Measurements from ENCODE around the gene HOXD3. TPM values are rescaled to one million over a fixed set of nuclear protein-coding genes. Genes with fewer than 3 reads are reported as not detected.

HOXD3 gene
- total RNA-seq, 4 donors from 2014 or later = 10.5 to 11.7 (median 11.0) TPM

GRCh38 chr2:176117823-176118371 lies 39.2 kb upstream of the HOXD3 start:
- H3K27ac ChIP-seq = peak overlapping the region in 1 of 4 donors; percentile 16
- no peak for TF ChIP-seq POLR2A (IDR thresholded peaks at IDR 0.05)
- TF ChIP-seq, protein P1, sequence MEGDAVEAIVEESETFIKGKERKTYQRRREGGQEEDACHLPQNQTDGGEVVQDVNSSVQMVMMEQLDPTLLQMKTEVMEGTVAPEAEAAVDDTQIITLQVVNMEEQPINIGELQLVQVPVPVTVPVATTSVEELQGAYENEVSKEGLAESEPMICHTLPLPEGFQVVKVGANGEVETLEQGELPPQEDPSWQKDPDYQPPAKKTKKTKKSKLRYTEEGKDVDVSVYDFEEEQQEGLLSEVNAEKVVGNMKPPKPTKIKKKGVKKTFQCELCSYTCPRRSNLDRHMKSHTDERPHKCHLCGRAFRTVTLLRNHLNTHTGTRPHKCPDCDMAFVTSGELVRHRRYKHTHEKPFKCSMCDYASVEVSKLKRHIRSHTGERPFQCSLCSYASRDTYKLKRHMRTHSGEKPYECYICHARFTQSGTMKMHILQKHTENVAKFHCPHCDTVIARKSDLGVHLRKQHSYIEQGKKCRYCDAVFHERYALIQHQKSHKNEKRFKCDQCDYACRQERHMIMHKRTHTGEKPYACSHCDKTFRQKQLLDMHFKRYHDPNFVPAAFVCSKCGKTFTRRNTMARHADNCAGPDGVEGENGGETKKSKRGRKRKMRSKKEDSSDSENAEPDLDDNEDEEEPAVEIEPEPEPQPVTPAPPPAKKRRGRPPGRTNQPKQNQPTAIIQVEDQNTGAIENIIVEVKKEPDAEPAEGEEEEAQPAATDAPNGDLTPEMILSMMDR (IDR thresholded peaks at IDR 0.05) = no peak
- TF ChIP-seq EP300 (IDR thresholded peaks at IDR 0.05) = no peak
- H3K4me3 ChIP-seq = peak overlapping the region in 1 of 4 donors; percentile 29
- 16 to 19% methylated on average over 11 of the region's 11 CpGs for WGBS, 2 donors
- H3K27me3 ChIP-seq = peaks cover 9 to 100% of the 10 kb centered on the region in 2 donors
- no peaks in the 10 kb centered on the region for H3K9me3 ChIP-seq
- no peaks in the 10 kb centered on the region for H3K36me3 ChIP-seq
- peaks cover 0 to 33% (median 4%) of the 10 kb centered on the region in 4 donors for H3K4me1 ChIP-seq
- no peak for DNase-seq (ENCODE audit: low spot score in 2 of 2)

GRCh38 chr2:176118601-176119339 lies 38.3 kb upstream of the HOXD3 start:
- Histone ChIP-seq H3K4me1 (peaks cover 0 to 42% (median 6%) of the 10 kb centered on the region in 4 donors), H3K36me3 (no peaks in the 10 kb centered on the region), H3K27ac (no peak overlapping the region), H3K27me3 (peaks cover 10 to 100% of the 10 kb centered on the region in 2 donors), H3K9me3 (no peaks in the 10 kb centered on the region), H3K4me3 (no peak overlapping the region)
- no peak for DNase-seq (ENCODE audit: low spot score in 2 of 2)
- TF ChIP-seq, protein P1 (IDR thresholded peaks at IDR 0.05) = peak in 2 of 5 experiments; percentile 14 to 15
- TF ChIP-seq POLR2A (IDR thresholded peaks at IDR 0.05) (no peak), EP300 (IDR thresholded peaks at IDR 0.05) (no peak)
- 20 to 28% methylated on average over 24 of the region's 24 CpGs for WGBS, 2 donors

DNA sequence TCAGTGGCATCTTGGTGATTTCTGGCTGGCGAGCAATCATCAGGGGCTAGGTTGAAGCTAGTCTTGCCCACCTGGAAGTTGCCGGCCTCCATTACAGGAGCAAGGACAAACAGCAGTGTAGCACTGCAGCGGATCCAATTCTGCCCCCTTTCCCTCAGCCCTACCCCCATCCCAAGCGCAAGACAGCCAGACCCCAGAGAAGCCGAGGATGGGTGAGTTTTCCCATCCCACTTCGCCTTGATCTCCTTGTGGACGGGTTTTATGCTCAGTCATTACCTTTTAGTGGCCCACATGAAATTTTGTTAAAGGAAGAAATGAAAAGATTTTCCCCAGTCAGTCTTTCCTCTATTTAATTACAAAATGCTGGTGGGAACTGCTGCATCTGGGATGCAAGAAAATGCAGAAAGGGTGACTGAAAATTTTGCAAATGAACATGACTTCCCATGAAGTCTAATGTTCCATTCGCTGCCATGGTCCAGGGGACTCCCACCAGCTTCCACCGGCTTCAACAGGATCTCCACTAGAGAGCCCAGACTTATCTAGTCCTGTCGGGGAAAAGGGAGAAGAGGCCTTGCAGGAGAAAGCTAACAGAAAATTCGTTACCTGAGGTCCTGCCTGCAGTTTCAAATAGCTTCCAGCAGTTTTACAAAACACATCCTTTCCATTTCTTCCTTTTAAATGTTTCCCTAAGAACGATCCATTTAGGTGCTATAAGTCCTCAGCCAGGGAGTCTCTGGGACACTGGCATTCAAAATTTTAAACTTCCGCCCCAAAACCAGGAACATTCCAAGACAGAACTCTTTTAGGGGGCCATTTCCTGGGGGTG lies 36.5 kb upstream of the HOXD3 start:
- no peaks in the 10 kb centered on the region for H3K36me3 ChIP-seq
- TF ChIP-seq, protein P1 (IDR thresholded peaks at IDR 0.05) = no peak
- TF ChIP-seq EP300 (IDR thresholded peaks at IDR 0.05) (no peak), POLR2A (IDR thresholded peaks at IDR 0.05) (no peak)
- H3K27ac ChIP-seq = no peak overlapping the region
- DNase-seq (ENCODE audit: low spot score in 2 of 2) = no peak
- 61 to 62% methylated on average over 13 of the region's 13 CpGs for WGBS, 2 donors
- H3K9me3 ChIP-seq = no peaks in the 10 kb centered on the region
- H3K4me3 ChIP-seq = no peak overlapping the region
- peaks cover 10 to 100% of the 10 kb centered on the region in 2 donors for H3K27me3 ChIP-seq
- peaks cover 0 to 43% (median 6%) of the 10 kb centered on the region in 4 donors for H3K4me1 ChIP-seq

- no peaks in the 10 kb centered on the region for H3K9me3 ChIP-seq
- no peak for DNase-seq (ENCODE audit: low spot score in 2 of 2)
- WGBS, 2 donors = 20 to 30% methylated on average over 37 to 53 of the region's 53 CpGs
- peaks cover 0 to 36% (median 6%) of the 10 kb centered on the region in 4 donors for H3K4me1 ChIP-seq
- H3K27ac ChIP-seq = peak overlapping the region in 2 of 4 donors; percentile 11 to 81
- H3K4me3 ChIP-seq = peak overlapping the region in 2 of 4 donors; percentile 41 to 60
- peaks cover 10 to 99% of the 10 kb centered on the region in 2 donors for H3K27me3 ChIP-seq
- no peak for TF ChIP-seq POLR2A (IDR thresholded peaks at IDR 0.05)
- TF ChIP-seq, protein P1 (IDR thresholded peaks at IDR 0.05) = no peak
- no peak for TF ChIP-seq EP300 (IDR thresholded peaks at IDR 0.05)
- H3K36me3 ChIP-seq = no peaks in the 10 kb centered on the region
These were observed 35.7 kb upstream of the HOXD3 start for GRCh38 chr2:176121190-176122051.
